Muscle of back (tissue), 11 donors: ENCODE data around the gene PRMT2. TPM values are rescaled to one million over a fixed set of nuclear protein-coding genes. Genes with fewer than 3 reads are reported as not detected.
"Not testable (repeated sequence)": the region's sequence is repeated elsewhere in the genome, so short reads cannot be mapped to it uniquely, and the experiment has no call there.

Experiments used
- DNase-seq, 3 donors: peaks; one replicate each; pipeline versions ENCODE4 v3.0.0 to v3.0.0-alpha.2; 2013
- polyA plus RNA-seq, 10 donors: library from polyadenylated mRNA; unstranded; fragments of 120-200 nt; gene quantifications; one replicate each; pipeline ENCODE4 v1.2.1, GENCODE V29; 2013; ENCODE audit not compliant: insufficient read length in 10 of 10

The PRMT2 gene
- polyA plus RNA-seq, 10 donors, result 95.5 to 125 (median 110) TPM

DNA sequence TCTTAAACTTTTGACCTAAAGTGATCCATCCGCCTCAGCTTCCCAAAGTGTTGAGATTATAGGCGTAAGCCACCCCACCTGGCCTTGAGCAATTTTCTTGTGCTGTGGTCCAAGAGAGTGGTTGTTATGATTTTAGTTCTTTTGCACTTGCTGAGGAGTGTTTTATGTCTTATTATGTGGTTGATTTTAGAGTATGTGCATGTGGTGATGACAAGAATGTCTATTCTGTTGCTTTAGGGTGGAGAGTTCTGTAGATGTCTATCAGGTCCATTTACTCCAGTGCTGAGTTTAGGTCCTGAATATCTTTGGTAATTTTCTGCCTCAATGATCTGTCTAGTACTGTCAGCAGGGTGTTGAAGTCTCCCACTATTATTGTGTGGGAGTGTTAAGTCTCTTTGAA, 19.4 kb upstream of the PRMT2 start:
- no peak for DNase-seq

DNA sequence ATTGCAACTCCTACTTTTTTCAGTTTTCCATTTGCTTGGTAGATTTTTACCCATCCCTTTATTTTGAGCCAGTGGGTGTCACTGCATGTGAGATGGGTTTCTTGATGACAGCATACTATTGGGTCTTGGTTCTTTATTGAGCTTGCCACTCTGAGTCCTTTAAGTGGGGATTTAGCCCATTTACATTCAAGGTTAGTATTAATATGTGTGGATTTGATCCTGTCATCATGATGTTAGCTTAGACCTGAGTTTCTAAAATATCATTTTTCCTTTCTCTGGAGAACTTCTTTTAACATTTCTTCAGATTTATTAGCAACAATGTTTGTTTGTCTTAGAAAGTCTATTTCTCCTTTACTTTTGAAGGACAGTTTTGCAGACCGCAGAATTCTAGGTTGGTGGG, 18.8 kb upstream of the PRMT2 start:
- DNase-seq, result no peak

DNA sequence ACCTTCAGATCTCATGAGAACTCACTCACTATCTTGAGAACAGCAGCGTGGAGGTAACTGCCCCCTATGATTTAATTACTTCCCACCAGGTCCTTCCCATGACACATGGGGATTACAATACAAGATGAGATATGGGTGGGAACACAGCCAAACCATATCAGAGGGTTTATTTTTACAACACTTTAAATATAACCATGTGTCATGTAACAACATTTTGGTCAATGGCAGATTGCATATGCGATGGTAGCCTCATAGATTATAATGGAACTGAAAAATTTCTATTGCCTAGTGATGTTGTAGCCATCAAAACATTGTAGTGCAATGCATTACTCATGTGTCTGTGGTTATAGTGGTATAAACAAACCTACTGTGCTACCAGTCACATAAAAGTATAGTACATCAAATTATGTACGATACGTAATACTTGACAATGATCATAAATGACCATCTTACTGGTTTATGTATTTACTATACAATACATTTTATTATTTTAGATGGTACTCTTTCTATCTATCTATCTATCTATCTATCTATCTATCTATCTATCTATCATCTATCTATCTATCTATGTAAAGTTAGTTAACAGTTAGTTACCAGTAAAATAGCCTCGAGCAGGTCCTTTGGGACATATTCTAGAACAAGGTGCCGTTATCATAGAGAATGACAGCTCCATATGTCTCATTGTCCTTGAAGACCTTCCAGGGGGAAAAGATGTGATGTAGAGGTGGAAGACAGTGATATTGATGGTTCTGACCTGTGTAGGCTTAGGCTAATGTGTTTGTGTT, 18.0 kb upstream of the PRMT2 start:
- no peak for DNase-seq

DNA sequence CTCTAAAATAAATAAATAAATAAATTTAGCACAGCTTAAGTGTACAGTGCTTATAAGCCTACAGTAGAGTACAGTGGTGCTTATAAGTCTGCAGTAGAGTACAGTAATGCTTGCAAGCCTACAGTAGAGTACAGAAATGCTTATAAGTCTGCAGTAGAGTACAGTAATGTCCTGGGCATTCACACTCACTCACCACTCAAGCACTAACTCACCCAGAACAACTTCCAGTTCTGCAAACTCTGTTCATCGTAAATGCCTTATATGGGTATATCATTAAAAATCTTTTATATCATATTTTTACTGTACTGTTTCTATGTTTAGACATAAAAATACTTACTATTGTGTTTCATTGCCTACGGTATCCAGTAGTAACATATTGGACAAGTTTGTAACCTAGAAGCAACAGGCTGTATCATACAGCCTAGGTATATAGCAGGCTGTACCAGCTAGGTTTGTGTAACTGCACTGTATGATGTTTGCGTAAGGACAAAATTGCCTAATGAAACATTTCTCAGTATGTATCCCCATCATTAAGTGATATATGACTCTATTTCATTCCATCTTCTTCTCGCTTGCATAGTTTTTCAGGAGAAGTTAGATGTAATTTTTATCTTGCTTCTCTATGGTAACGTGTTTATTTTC, 16.6 kb upstream of the PRMT2 start:
- DNase-seq, result no peak

DNA sequence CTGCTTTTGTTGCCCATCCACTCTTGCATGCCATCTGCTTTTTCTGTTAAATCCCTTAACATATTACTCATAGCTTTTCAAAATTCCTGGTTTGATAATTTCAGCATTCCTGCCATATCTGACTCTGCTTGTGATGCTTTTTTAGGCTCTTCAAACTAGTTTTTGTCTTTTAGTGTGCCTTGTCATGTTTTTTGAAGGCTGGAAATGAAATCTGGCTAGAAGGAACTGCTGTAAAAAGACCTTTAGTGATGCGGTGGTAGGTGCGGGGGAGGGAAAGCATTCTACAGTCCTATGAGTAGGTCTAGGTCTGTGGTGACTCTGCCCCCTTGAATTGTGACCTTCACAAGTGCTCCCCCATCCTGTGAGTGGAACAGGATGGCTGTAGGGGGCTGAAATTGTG, 15.6 kb upstream of the PRMT2 start:
- DNase-seq, result no peak

DNA sequence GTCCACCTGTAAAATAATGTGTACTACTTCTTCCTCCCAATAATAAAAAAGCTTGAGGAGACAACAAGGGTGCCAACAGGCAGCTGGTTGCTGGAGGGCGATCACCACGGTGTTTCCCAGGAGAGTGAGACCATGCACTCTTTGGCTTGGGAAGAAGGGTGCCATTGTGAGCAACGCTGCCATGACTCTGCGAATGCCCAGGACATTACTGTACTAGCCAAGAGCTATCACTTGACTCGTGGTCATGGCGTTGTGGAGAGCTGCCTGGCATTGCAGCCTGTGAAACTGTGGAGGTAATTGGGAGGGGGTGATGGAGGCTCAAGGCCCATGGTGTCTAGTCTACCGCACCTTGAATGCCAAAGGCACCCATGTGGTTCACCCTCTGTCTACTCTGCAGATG, 14.6 kb upstream of the PRMT2 start:
- no peak for DNase-seq

DNA sequence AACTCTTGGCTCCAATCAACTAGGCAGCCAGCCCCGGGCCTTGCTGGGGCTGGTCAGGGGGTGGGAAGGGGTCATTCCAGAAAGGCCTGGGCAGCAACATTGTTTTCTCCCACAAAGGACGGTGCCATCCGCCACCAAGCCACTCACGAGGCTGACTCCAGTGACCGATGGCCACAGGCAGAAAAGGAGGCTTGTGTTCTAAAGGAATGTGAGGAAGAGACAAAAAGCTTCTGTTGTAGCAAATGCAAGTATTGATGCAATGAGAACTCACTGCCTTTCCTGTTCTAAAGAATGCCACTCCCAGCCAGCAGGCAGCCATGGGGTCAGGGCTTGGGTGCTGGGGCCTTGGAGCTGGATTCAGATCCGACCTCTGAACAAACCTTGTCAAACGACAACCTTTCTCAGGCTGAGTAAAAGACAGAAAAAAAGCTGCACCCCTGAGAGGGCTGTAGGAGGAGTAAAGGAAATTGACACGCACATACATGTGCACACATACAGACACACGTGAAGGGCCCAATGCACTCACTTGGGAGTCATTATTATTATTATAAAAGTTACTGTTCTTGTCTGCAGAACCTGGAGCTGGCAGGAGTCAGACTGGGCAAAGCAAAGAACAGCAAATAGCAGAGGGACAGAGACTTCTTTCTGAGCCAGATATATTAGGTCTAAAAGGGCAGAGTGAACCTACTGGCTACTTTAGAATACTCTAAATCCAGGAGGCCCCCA, 13.9 kb upstream of the PRMT2 start:
- no peak for DNase-seq

DNA sequence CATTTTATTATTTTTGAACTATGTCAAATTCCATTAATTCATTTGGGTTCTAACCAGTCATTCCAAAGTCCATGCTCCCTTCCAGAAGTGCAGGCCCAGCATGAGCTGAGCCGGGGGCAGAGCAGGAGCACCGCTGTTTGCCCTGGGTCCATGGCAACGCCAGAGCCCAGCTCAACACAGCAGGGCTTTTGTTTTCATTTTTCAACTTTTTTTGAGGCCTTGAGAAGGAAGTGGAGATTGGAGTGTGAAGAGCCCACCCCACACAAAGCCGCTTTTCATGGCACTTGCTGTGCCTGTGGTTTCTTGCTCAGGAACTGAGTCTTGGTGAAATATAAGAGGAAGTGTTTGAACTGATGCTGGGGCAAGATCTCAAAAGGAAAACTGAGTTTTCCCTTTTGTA, 13.2 kb upstream of the PRMT2 start:
- peak in 1 of 3 donors; percentile 57 for DNase-seq

DNA sequence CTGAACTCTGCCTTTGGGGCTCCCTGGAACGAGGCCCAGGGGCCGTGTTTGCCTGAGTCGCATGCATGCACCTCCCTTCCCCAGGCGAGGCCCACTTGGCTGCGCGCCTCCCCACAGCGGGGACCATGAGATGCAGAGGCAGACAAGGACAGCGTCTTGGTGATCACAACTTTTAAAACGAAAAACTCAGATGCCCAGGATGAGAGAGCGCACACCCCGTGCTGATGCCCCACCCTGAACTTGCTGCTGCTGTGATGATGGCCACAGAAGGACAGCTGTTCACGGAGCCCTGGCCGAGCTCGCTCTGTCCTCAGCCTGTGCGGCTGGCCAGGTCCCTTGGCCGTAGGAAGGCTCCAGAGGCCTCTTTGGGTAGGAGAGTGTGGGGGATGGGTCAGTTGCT, 11.4 kb upstream of the PRMT2 start:
- DNase-seq, result no peak

DNA sequence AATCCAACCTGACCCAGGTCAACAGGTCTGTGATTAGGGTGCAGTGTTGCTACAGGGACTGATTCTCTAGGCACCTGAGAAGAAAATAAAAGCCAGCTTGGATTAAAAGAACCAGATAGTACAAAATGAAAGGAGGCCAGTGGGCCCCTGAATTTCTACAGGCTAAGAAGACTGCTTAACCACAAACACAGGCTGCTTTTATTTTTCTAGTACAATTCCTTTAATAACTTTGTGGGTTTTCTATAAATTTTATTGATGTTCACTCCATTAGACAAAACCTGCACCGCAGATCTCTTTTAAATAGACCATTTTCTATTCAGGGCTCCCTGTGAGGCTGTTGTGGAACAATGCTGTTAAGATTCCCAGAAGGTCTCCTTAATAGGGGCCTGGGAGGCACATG, 9.7 kb upstream of the PRMT2 start:
- no peak for DNase-seq

DNA sequence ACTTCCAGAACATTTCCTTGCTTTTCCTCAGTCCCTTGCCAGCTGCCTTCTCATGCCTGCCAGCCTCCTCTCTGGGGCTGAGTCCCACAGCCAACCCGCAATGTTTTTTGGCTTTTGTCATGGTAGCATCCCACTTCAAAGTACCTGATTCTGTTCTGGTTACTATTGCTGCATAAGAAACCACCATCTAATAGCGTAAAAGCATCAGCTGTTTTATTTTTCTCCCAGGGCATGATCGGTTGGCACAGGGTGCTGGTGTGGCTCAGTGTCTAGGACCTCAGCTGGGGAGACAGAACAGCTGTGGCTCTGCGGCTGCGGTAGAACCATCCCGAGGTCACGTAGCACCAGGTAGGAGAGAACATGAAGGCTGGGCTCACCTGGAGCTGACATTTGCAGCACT, 8.9 kb upstream of the PRMT2 start:
- DNase-seq, result no peak

DNA sequence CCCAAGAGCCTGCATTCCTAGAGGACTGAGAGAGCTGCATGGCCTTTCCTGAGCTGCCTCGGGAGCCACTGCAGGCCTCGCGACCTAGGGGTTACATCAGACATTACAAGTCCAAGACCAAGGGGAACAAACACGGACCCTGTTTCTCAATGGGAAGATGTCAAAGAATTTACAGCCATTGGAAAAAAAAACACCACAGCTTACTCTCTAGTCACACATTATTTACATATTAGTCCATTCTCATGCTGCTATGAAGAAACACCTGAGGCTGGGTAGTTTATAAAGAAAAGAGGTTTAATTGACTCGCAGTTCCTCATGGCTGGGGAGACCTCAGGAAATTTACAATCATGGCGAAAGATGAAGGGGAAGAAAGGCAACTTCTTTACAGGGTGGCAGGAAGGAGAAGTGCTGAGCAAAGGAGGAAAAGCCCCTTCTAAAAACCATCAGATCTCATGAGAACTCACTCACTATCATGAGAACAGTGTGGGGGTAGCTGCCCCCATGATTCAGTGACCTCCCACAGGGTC, 8.4 kb upstream of the PRMT2 start:
- no peak for DNase-seq

DNA sequence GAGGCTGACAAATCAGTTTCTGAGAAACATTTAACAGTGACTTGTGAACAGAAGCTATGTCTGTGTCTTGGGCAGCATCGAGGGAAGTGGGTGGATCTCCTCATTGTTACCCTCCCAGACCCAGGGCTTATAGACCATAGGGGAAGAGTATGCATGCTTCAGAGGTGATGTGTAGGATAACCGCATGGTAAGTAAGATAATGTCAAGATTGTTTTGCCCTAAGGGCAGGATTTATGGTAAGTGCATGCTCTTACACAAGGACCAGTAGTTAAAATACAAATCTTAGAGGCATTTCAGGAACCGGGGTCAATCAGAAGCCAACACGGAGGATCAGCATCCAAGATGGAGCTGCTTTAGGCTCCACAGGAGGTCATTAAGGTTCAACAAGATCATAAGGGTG, 7.7 kb upstream of the PRMT2 start:
- DNase-seq, result no peak

DNA sequence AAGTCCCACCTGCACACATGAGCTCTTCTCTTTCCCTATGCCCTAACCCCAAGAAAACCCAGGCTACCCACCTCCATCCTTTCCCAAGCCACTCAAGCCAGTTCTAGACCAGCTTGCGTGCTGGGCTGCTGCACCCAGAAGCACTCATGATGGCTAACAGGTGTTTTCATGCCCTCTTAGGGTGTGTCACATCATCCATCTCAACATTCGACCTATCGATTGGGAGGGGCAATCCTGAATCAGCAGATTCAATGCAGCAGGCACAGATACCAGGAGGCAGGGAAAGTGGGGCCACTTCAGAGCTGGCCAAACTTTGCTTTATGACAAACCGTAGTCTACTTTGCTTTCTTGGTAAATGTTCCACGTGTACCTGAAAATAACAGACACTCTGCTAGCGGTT, 6.6 kb upstream of the PRMT2 start:
- DNase-seq, result no peak

DNA sequence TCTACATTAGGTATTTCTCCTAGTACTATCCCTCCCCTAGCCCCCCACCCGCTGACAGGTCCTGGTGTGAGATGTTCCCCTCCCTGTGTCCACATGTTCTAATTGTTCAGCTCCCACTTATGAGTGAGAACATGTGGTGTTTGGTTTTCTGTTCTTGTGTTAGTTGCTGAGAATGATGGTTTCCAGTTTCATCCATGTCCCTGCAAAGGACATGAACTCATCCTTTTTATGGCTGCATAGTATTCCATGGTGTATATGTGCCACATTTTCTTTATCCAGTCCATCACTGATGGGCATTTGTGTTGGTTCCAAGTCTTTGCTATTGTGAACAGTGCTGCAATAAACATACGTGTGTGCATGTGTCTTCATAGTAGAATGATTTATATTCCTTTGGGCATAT, 4.6 kb upstream of the PRMT2 start:
- not testable (repeated sequence) for DNase-seq

DNA sequence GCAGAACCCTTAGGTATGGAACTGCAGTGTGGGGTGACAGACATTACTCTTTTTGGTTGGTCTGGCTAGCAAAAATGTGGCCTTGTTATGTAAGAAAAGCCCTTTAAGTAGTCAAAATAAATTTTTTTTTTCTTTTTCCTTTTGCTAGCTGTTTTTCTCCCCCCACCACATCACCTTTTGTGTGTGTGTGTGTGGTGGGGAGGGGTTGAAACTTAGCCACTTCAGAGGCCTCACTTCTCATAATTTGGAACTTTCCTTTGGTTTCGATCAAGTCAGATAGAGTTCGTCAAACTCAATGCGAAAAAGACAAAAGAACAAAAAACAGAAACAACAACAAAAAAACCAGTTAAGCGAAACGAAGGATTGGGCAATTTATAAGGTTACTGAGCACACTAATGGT, 1.9 kb upstream of the PRMT2 start:
- no peak for DNase-seq

DNA sequence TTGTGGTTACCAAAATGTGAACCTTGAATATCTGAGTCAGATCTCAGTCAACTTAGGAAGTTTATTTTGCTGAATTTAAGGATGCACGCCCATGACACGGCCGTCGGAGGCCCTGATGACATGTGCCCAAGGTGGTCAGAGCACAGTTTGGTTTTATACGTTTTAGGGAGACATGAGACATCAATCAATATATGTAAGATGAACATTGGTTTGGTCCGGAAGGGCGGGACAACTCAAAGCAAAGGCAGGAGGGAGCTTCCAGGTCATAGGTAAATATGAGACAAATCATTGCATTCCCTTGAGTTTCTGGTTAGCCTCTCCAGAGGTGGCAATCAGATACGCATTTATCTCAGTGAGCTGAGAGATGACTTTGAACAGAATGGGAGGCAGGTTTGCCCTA, 1.0 kb upstream of the PRMT2 start:
- no peak for DNase-seq

DNA sequence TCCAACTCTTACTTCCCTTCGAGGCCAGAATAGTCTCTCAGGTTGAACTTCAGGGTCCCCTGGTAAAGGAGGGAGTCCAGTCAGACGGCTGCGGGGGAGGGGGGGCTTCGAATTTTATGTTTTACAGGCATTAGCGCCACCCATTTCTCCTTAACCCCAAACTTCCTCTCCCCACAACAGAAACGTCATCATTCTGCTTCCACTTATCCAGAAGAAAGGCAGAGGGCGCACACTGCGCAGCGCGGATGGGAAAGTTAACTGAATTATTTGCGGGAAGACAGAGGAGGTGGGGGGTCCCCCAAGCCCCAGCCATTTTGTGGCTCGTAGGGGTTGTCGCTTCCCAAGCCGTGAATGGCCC, 529 bp upstream of the PRMT2 start:
- DNase-seq, result peak; percentile 91 to 96 (median 93)

DNA sequence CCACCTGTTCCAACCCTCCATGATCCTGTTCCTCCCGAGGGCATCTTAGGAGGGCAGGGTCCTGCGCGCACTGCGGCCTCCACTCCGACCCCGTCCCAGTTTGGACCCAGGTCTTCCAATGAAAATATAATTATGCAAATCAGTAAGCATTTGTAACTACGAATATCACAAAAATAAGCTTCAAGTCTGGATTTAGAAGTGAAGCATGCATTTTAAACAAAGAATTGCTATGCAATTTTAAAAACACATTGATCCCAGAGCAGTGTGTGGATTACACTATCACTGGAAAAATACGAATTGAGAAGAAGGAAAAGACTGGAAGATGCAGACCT, 673 bp downstream of the PRMT2 start:
- no peak for DNase-seq

DNA sequence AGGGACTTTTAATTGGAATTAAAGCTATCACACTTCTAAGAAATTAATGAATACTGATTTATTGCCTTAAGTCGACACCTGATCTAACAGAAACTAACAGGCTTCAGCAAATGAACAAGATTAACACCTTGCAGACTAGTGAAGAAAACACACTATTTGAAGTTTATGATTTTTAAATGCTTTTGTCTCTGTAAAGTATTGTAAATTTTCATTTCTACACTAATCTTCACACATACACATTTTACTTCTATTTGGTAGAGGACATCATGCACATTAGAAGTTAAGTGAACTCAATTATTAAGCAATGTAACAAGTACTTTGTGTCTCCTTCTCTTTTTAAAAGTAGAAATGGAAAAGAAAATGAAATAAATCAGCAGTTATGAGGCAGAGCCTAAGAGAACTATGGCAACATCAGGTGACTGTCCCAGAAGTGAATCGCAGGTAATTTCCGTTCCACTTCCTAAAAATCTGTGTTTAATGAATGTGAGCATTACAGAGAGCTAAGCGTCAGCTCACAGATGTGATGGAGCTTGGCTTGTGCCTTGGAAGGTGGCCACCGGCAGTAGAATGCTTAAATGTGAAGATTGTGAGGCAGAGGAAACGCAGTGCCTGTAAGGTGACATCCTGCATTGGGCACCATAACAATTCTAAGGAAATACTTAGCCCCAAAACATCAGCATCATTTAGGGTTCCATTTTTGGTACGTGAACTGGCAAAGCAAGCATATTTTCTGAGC, 1.2 kb downstream of the PRMT2 start:
- DNase-seq, result no peak

DNA sequence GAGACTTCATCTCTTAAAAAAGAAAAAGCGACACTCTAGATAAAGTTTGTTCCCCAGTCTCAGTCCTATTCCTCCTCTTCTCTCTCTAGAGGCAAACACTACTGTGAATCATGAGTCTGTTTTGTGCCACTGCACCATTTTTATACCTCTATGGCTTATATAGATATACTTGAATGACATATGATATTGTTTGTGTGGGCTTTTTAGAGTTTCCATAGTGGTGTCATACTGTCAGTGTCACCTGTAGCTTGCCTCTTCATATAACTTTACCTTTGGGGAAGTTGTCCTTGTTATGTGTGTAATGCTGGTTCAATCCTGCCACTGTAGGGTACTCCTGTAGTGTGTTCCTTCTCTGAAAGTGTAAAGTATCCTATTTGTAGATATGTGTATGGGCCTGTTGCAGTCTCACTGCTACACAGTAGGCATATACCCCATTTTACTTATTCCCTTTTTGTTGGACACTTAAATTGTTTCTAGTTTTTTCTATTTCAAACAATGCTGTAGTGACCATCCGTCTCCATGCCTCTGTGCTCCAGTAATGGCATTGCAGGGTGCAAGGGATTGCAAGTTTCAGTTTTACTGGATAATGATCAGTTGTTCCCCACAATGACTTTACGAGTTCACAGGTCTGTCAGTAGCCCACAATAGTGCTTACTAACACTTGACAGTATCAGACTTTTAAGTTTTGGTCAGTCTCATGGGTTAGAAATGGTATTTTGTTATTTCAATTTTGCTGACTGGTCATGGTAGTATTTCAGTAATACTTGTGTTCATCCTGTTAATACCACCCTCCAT, 2.7 kb downstream of the PRMT2 start:
- DNase-seq, result no peak
